Endometrium (tissue), 2 donors: Measurements from ENCODE around the gene GAN.
"Not testable (repeated sequence)": the region's sequence is repeated elsewhere in the genome, so short reads cannot be mapped to it uniquely, and the experiment has no call there.

Experiments used
- FAIRE-seq: peaks from 2 replicates; lab custom pipeline; 2012; peaks lifted over from hg19 to GRCh38; lab: Jason Lieb, UNC
- donor health status: control.
- donor health status: control.

GAN gene

DNA sequence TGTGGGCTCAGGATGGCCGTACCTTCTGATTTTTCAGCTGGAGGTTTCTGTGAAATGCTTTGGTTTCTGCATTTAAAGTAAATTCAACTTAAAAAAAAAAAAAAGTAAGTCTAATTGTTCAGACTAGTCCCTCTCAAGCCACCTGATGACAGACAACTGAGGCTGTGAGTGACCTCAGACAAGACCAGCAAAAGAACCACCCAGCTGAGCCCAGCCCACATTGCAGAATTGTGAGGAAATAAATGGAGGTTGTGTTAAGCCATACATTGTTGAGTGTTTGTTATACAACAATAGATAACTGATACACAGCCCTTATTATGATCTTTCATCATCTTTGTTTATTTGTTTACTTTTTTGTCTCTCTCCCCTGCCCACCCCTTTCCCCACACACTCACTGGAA lies 85.1 kb downstream of the GAN start:
- FAIRE-seq: no peak

- no peak for FAIRE-seq
Observed at GRCh38 chr16:81401035-81401950, 86.5 kb downstream of the GAN start.

DNA sequence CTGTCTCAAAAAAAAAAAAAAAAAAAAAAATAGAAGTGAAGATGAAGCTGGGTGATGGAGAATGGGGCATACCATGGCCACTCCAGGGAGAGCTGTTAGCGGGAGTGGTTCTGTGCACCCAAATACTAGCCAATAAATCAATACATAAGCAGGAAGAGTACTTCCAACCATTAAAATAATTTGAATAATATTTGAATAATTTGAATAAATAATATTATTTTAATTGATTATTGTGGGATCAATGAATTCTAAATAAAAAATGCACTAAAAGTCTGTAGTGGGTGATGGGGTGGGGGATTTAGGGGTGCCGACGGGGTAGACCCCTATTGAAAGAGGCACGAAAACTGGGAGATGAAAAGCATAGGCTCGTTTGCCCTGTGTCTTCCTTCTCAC lies 88.4 kb downstream of the GAN start:
- FAIRE-seq: no peak

- FAIRE-seq: no peak
Observed at GRCh38 chr16:81403601-81404391, 89.0 kb downstream of the GAN start.

GRCh38 chr16:81405002-81405401 lies 90.2 kb downstream of the GAN start:
- not testable (repeated sequence) for FAIRE-seq

- FAIRE-seq: no peak
Observed at GRCh38 chr16:81405702-81406113, 90.9 kb downstream of the GAN start.

DNA sequence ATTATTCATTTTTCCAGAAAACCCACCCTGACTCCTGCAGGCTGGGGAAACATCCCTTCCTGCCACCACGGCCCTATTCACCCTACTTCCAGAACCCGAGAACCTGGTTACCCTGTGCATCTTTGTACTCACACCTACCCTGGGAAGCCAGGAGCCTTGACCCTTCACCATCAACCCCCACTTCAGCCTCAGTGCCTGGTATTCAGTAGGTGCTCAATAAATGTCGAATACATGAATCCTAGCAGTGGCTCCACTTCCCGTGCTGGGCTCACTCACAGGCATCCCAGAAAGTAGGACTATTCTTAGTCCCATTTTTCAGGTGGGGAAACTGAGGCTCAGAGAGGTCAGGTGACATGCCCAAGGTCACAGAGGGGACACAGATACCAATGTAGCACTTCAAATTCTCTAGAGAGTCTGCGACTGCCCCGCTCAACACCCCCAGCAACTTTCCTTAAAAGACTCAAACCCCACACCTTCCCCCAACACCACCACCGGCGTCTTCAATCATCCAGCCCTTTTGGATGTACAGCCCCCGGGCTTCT lies 93.7 kb downstream of the GAN start:
- FAIRE-seq: no peak

- no peak for FAIRE-seq
Observed at GRCh38 chr16:81409016-81409556, 94.3 kb downstream of the GAN start.

- FAIRE-seq: no peak
Observed at GRCh38 chr16:81410643-81411293, 96.0 kb downstream of the GAN start.

DNA sequence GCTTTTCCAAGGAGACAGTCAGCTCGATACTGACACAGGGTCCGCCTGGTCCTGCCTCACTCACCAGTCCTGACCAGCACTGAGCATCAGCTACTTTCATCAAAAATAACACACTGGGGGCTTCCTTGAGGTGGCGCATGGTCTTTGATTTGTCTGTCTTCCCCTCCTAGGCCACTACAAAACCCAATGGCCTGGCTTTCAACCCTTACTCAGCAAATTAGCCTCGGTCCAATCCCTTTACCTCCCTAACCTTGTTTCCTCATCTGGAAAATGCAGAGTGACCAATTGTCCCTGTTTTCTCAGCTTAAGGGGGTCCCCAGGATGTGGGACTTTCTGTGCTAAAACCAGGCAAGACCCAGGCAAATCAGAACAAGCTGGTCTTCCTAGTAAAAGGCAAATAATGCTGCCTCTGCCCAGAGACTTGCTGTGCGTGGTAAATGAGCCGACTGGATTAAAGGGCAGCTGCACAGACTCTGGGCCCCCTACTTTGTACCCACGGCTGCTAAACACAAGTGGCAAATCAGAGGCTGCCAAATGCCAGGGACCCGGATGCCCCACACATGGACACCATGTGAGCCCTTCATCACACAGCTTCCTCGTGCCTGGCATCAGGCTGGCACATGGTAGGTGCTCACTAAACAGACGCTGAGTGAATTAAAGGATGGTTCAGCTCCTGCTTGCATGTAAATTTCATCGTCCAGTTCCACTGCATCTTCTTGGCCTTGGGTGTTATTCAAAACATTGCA lies 98.7 kb downstream of the GAN start:
- FAIRE-seq: no peak

DNA sequence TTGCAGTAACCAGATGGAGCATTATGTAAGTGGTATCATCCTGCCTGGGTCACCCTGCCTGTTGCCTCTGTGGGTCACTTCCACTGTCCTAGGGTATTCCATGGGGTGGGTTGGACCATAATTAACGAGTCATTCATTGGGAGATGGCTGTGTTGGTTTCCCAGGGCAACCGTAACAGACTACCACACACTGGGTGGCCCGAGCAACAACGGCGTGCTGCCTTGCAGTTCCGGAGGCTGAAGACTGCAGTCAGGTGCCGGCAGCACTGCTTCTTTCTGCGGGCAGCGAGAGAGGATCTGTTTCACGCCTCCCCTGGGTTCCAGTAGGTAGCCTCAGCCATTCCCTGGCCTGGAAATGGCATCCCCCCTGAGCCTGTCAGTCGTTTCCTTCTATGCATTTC lies 101.0 kb downstream of the GAN start:
- no peak for FAIRE-seq

DNA sequence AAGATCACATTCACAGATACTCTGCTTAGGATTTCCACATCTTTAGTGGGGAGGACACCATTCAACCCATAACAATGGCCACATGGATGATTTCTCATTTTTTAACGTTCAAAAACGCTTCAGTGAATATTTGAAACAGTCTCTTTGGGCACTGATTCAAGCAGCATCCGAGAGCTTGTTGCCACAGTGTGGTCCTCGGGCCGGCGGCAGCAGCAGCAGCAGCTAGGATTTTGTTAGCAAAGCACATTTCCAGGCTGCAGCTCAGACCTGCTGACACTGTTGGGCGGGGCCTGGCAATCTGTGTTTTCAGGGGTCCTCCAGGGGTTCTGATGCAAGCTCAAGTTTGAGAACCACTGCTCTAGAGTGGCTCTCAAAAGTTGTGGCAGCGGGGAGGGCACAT lies 102.0 kb downstream of the GAN start:
- no peak for FAIRE-seq

DNA sequence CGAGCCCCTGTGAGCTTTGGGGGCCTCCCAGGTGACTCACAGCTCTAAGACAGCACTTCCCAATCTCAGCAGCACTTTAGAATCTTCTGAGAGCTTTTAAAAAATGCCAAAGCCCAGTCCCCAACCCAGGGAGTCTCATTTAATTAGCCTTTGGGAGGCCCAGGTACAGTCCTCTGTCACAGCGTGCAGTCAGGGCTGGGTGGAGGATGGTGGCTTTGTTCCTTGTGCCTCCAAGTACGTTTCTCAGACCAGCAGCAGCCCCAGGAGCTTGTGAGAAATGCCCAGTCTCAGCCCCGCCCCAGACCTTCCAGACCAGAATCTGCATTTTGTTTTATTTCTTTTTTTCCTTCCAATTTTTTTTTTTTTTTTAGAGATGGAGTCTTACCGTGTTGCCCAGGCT lies 102.4 kb downstream of the GAN start:
- FAIRE-seq: no peak

DNA sequence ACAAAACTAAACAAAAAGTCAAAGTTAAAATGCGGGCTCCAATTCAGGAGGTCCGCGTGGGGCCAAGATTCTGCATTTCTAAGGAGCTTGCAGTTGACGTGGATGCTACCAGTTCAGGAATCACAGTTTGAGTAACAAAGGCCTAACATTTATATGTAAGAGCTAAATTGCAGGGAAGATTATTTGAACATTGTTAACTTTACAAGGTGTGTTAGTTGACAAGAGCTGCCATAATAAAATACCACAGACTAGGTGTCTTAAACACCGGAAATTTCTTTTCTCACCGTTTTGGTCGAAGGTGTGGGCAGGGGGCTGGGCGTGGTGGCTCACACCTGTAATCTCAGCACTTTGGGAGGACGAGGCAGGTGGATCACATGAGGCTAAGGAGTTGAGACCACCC lies 105.0 kb downstream of the GAN start:
- no peak for FAIRE-seq

- FAIRE-seq: no peak
Observed at GRCh38 chr16:81421126-81421525, 106.4 kb downstream of the GAN start.

GRCh38 chr16:81421536-81421935 lies 106.8 kb downstream of the GAN start:
- FAIRE-seq: no peak

DNA sequence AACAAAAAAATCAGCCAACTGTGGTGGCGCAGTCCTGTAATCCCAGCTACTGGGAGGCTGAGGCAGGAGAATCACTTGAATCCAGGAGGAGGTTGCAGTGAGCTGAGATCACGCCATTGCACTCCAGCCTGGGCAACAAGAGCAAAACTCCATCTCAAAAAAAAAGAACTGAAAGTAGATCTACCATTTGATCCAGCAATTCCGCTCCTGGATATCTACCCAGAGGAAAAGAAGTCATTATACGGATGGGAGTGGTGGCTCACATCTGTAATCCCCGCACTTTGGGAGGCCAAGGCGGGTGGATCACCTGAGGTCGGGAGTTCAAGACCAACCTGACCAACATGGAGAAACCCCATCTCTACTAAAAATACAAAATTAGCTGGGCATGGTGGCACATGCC lies 107.4 kb downstream of the GAN start:
- not testable (repeated sequence) for FAIRE-seq

DNA sequence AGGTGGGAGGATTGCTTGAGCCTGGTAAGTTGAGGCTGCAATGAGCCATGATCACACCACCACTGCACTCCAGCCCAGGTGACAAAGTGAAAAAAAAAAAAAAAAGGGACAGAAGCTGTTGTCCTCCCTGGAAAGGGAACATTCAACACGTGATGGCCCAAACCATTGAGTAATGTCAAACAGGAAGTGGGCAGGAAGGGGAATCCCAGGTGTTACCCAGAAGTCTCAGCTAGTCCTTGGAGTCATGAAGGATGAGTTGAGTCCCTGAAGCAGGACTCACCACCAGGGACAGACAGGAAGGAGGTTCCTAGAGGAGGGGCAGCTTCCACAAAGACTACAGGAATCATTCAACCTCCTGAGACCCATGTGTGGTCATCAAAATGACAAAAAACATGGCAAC lies 110.0 kb downstream of the GAN start:
- FAIRE-seq: no peak

GRCh38 chr16:81427219-81427618 lies 112.5 kb downstream of the GAN start:
- no peak for FAIRE-seq

- no peak for FAIRE-seq
Observed at GRCh38 chr16:81429045-81429521, 114.3 kb downstream of the GAN start.
